NCI-H1417 treated with DMSO at 0.1 percent for 48 hours (cell line): ENCODE data around the gene SLC35F3.

ENCODE experiments used
- DNase-seq: peaks from one replicate; lab custom pipeline; 2025; lab: John Stamatoyannopoulos, UW

Gene SLC35F3

DNA sequence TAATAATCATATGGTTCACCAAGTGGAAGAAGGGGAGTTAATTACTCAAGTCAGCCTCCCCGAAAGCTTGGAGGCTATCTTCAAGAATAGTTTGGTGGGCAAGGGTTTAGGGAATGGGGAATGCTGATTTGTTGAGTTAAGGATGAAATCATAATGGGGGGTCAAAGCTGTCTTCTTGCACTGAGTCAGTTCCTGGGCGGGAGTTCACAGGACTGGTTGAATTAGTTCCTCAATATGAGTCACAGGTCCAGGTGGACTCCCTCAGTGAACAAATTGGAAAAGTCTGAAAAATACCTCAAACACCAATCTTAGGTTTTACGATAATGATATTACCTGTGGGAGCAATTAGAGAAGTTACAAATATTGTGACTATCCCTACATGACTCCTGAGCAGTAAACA lies 353.6 kb downstream of the SLC35F3 start:
- no peak for DNase-seq

DNA sequence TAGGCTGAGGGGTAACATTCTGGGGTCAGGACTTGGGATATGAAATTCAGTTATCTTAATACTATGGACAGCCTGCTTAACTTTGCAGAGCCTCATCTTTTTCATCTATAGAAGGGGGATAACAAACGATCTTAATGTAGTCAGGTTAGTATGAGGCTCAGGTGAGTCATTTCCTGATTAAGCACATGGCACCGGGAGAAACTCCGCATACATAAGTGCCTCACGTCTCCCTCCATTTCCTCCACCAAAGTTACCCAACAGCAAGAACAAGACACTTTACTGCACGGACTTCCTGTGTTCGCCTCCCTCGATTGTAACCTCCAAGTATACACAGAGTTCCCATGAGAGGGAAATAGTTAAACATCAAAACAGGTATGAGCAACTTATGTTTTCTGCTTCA lies 356.1 kb downstream of the SLC35F3 start:
- DNase-seq = no peak

DNA sequence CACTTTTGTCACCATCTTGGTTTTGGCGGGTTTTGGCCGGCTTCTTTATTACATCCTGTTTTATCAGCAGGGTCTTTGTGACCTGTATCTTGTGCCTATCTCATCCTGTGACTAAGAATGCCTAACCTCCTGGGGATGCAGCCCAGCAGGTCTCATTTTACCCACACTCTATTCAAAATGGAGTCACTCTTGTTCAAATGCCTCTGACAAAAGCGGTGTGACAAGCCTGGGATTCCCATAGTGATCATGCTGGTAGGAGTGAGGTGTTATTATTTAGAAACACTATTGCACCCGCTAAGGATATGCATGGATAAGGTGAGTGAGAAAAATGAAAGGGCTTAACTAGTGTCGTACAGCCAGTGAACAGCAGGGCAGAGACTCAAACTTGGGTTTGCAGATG lies 357.1 kb downstream of the SLC35F3 start:
- DNase-seq = no peak

GRCh38 chr1:234262007-234262753 lies 357.7 kb downstream of the SLC35F3 start:
- DNase-seq = no peak

GRCh38 chr1:234262754-234263105 lies 358.3 kb downstream of the SLC35F3 start:
- DNase-seq = no peak

- DNase-seq = no peak
Observed at GRCh38 chr1:234264832-234265231, 360.4 kb downstream of the SLC35F3 start.

- no peak for DNase-seq
Observed at GRCh38 chr1:234265321-234265720, 360.8 kb downstream of the SLC35F3 start.

GRCh38 chr1:234265861-234266260 lies 361.4 kb downstream of the SLC35F3 start:
- no peak for DNase-seq

DNA sequence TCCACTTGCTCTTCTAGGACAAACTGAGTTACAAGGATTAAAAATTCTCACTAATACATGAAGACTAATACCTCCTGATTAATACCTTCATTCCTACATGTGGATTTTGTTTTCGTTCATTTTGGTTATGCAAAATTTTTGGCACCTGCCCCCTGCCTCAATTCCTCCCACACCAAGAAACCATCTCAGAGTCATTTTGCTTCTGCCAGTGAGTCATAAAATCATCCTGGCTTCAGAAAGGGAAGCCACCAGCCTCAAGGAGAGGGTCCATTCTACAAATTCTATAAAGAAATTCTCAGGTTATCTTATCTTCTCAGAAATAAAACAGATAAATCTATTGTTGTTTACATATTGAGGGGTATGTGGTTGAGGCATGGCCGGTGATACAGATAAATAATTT lies 365.6 kb downstream of the SLC35F3 start:
- DNase-seq = no peak

DNA sequence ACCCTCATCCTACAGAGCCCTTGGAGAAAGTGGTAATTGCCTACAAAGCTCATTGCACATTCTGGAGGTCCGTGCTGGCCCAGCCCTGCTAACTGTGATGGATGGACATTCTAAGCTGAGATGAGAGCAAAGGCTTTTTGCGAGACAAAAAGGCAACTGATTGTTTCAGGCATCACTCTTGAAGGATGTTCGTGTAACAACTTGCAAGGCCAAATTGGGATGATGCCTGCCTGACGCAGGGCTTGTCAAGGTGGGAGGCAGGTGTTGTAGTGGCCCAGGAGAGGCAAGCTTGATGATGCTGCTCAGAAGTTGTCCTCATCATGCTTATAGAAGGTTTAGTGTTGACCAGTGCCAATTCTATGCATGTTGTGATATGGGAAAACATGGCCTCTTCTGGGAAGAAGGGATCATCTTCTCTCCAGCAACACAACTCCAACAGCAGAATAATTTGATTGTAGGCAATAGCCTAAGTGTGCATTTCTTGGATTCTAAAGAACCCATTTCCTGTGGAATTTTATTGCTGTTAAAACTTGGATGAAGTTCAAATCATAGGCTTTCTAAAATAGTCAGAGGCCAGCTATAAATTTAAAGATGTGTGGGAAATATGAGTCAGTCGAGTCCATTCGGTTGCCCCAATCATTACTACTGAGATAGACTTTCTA lies 366.2 kb downstream of the SLC35F3 start:
- DNase-seq = no peak

GRCh38 chr1:234271243-234271606 lies 366.7 kb downstream of the SLC35F3 start:
- DNase-seq = no peak

DNA sequence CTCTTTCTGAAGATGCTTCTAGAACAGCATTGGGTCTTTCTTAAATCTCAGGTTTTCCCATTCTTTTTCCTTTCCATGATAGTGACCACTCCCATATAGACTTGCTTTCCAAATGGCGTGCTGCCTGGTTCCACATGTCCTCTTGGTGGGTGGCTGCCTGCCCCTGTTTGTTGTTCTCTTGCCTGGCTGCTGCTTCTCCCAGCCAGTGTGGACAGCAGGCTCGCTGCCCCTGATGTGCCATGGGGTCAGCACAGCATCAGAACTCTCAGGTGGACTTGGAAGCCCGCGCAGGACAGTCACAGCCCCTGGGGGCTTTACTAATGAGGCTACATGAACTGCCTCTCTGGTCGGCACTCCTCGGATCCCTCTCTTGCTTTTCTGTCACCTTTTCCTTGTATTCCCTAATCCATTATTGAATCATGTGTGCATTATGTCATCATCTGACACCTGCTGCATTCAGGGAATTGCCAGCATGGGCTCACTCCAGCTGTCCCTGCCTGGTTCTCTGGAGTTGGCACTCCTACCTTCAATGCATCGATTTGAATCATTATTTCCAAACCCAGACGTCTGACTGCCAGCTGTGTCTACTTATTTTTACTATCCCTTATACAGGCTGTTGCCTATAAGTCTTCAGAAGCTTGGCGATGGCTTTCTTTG lies 368.3 kb downstream of the SLC35F3 start:
- DNase-seq = no peak

DNA sequence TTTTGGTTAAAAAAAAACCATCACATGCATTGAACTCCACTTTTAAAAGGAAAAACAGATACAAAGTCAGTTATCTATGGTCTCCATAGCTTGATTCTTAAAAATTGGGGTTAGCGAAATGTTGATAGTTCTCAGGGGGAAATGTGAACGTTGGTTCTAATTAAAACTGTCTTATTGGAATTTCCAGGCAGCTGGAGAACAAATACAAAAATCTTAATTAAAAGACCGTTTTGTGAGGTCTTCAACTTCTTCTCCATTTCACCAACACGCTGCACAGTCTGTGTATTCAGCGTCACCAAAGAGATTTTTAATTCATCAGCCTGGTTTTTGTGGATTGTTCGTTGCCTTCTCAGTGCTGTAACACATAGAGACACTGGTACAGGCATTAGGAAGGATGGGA lies 369.5 kb downstream of the SLC35F3 start:
- no peak for DNase-seq

DNA sequence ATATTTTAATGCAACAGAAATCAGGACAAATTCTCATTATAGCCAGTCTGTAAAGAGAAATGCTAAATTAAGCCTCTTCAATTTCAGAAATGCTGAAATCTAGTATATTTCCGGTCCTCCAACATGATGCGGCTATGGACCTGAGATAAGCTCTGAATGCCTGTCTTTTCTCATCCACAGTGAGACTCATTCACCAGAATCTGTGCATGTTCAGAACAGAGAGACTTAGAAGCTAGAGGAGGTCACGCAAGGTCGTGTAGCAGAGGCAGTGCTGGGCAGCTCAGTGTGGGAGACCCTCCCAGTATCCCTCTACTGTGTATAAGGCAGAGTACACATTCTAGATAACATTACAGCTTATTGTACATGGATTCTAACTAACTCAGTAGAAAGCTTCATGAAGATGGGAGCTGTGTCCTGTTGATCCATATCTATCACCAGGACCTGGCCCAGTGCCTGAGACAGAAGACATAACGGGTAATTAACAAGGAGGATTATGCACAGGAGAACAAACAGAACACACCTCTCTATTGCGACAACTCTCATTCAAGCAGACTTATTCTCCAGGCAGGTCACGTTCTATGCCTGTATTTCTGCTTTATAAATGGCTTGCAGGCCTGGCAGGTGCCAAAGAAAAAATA lies 371.8 kb downstream of the SLC35F3 start:
- no peak for DNase-seq

DNA sequence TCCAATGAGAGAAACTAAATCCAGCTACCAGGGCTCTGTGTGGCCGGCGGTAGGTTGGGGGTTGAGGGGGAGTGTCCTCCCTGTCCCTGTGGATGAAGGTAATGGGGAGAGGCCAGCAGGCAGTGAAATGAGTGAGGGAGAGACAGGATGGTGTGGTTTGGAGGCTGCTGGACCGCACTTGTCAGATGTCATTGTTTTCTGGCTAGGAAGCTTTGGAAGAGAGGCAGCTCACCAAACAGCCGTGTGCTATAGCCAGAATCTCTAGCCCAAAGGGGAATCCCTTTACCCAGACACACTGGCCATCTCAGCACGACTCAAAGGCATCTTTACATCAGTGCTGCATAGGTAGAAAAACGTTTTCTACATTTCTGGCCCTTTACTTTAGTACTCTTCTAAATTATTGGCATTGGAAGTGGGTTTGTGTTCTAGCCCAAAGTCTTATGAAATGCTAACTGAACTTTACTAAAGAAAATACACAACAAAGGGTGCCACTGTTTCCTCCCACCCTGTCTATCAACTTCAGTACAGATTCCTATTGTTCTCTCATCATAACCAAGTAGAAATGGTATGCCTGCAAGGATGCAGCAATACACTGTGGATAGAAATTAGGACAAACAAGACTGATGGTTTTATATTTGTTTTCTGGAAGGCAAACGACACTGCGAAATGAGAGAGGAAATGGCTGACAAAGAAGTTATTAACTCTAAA lies 372.8 kb downstream of the SLC35F3 start:
- no peak for DNase-seq

- no peak for DNase-seq
Observed at GRCh38 chr1:234279021-234279420, 374.5 kb downstream of the SLC35F3 start.

DNA sequence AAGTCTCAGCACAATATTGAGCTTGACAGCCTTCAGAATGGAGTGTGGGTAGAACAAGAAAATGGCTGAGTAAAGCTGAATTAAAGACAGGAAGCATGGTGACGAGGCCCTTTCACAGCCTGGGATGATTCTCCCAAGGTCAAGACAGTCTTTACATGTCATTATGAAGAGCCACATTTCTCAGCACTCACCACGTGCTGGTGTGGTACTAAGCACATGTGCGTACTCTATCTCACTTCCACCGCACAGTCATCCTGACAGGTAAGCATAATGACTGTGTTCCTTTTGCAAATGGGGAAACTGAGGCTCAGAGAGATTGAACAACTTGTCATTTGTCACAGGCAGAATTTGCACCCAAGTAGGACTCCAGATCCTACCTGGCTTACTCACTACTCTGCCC lies 376.0 kb downstream of the SLC35F3 start:
- no peak for DNase-seq

DNA sequence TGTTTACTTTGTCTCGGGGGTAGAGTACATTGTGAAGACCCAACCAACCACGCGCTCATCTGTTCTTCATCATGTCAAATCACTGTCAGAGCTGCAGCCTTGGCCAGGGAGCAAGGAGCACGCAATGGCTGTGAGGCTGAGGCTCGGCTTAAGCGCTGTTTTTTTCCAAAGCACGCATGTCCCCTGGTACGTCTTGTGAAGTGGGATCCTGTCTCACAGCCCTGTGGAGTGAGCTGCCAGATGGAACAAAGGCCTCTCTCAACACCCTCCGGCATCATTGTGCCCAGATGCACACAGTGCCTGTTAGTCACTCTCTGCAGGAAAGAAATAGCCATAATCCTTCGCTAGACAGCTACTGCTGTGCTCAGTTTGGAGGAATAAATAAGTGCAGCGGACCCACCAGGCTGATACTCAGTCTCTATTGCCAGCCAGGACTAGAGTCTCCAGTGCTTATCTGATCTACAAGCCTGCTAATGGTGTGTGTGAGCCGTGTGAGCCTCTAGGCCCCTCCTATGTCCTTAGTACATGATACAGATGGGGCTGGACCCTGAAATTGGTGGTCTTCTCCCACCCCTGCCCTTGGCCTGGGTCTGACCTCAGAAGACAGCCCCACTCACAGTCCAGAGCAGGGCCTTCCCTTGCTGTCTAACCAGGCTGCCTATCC lies 377.5 kb downstream of the SLC35F3 start:
- no peak for DNase-seq

DNA sequence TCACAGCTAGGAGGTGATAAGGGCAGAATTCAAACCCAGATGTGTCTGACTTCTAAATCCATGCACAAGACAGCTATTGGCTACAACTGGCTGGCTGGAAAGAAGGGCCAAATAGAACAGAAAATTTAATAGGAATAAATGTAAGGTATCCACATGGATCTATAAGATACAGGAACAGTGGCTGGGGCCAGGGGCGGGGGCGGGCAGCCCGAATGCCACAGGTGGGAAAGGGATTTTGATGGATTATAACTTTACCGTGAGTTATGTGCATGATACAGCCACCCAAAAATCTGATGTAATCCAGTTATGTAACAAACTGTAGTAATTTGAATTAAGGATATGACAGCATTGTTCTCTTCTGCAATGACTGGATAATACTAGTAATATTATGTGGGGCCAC lies 381.7 kb downstream of the SLC35F3 start:
- no peak for DNase-seq

- no peak for DNase-seq
Observed at GRCh38 chr1:234288946-234289345, 384.5 kb downstream of the SLC35F3 start.

DNA sequence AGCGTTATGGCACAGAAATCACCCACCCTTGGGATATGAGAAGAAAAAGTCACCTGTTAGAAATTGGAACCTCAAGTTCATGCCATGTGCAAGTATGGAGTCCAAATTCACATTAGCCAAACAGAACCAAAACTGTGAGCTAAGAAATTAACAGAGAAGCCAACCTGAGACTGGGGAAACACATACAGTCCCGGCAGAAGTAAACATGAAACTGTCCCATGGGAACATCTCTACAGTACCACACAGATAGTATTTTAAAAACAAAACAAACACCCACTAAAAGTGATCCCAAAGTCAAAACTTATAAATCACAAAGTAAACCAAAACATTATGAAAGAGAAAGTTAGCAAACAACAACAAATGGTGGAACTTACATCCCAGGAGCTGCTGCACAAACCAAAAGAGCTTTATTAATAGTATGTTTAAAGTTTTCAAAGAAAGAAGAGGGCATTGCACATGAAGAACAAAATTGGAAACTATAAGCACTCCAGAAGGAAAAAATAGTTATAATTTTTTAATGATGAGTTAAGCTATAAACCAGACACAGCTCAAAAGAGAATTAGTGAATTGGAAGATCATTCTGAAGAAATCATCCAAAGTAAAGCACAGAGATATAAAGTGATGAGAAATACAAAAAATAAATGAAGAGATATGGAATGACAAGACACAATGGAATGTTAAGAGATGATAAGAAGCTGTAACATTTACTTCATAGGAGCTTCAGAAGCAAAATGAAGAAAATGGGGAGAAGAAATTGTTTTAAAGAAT lies 385.2 kb downstream of the SLC35F3 start:
- no peak for DNase-seq
